ENCODE data around the gene COX7B2.

Gene COX7B2

DNA sequence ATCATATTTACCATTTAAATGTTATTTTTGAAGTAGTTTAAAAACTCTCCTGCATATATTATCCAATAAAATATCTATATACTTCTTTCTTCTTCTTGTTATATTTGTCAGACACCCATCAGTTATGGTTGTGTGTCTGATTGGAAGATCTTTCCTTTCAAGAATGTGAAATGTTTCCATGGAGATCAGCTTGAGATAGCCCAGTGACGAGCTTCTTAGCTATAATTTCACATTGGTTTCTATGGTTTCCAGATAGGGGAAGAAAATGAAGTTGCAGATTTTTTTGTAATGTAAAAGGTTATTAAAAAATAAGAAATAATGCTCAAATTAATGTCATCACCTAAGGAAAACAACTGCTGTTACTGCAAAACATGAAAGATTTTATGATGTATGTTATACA is 189.0 kb downstream of the COX7B2 start:
- DNase-seq (ENCODE audit: low read depth, low spot score), result no peak

DNA sequence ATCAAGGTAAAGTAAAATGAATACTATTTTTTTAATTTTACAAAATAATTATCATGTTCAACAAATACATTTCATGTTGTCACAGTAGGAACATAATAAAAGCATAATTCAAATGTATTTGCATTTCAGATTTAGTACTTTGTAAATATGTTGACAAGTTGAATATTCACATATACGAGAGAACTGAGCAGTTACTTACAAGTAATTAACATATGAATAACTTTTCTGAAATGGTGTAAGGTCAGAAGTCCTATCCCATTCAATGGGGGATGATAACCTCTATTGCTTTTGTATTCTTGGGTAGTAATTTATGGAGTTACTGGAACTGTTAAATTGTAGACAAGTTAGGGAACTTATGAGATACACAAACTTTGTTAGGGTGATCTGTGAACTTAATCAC is 191.1 kb downstream of the COX7B2 start:
- no peak for DNase-seq (ENCODE audit: low read depth, low spot score)

DNA sequence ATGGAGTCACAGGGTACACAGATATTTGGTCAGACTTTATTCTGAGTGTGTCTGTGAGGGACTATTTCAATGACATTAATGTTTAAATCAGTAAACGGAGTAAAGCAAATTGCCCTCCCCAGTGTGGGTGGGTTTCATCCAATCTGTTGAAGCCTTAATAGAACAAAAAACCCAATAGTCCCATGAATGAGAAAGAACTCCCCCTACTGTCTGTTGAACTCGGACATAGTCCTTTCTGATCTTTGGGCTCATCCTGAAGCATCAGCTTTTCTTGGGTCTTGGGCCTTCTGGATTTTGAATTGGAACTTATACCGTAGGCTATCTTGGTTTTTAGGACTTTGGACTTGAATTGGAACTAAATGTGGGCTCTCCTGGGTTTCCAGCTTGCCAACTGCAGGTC is 193.6 kb downstream of the COX7B2 start:
- no peak for DNase-seq (ENCODE audit: low read depth, low spot score)

DNA sequence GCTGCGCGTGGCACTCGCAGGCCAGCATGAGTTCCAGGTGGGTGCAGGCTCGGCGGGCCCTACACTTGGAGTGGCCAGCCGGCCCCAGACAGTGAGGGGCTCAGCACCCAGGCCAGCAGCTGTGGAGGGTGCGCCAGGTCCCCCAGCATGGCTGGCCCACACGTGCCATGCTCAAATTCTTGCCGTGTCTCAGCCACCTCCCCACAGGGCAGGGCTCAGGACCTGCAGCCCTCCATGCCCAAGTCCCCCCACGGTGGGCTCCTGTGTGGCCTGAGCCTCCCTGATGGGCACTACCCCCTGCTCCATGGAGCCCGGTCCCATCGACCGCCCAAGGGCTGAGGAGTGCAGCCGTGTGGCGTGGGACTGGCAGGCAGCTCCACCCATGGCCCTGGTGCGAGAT is 210.2 kb downstream of the COX7B2 start:
- DNase-seq (ENCODE audit: low read depth, low spot score), result no peak
